Ovary (tissue), 9 donors: ENCODE results near the gene TMED1. TPM values are rescaled to one million over a fixed set of nuclear protein-coding genes. Genes with fewer than 3 reads are reported as not detected.
"Not testable (repeated sequence)": the region's sequence is repeated elsewhere in the genome, so short reads cannot be mapped to it uniquely, and the experiment has no call there.

ENCODE experiments used
- DNase-seq, 5 donors: peaks; one replicate each; pipeline ENCODE4 v3.0.0-alpha.2; 2019 to 2020
- H3K27ac ChIP-seq, 2 donors: fragments of 200-600 bp; one replicate each; pipeline versions ENCODE4 v1.5.1 to v1.8.0; 2019 to 2022
- H3K27me3 ChIP-seq: fragments of 200-600 bp; one replicate; pipeline ENCODE4 v1.8.0; 2022
- H3K36me3 ChIP-seq: fragments of 200-600 bp; sonication (generic); one replicate; pipeline ENCODE4 v1.5.1; 2019
- H3K4me1 ChIP-seq: one replicate; pipeline ENCODE4 v1.8.1; 2013; ENCODE audit warnings: mild to moderate bottlenecking, moderate library complexity; ENCODE audit not compliant: insufficient read depth
- H3K4me3 ChIP-seq: fragments of 200-600 bp; sonication (generic); one replicate; pipeline ENCODE4 v1.5.1; 2017
- H3K9me3 ChIP-seq, 2 donors: fragments of 200-600 bp in 1 of 2; sonication (generic) in 1 of 2; one replicate each; pipeline versions ENCODE4 v1.5.1 to v1.8.1; 2013 to 2019; ENCODE audit warnings: mild to moderate bottlenecking in 1 of 2, moderate library complexity in 1 of 2
- EP300 ChIP-seq: sonication (generic); formaldehyde crosslinking; IDR thresholded peaks from one replicate; pipeline ENCODE4 v1.6.1; 2017; ENCODE audit warnings: antibody characterized with exemption
- POLR2A ChIP-seq: fragments of 450-650 bp; IDR thresholded peaks from one replicate; pipeline ENCODE4 v1.6.1; 2017; ENCODE audit warnings: antibody characterized with exemption, mild to moderate bottlenecking, moderate library complexity
- WGBS, 3 donors: extraction: QIAGEN DNeasy Blood & Tissue Kit in 1 of 3; methylation state at CpG; one replicate each; pipeline versions ENCODE4 v1.1.5 to v1.1.7; 2013 to 2017; 5-methylcytosine and 5-hydroxymethylcytosine counted together
- intact Hi-C, 4 donors: fragments of 100-400 bp; cut with DNase I; formaldehyde crosslinking; loops; one replicate each; pipeline versions ENCODE4 v1.11.0 to v1.15.1; 2022 to 2023
- polyA plus RNA-seq, 2 donors: library from polyadenylated mRNA; stranded (reverse); fragments of 200-250 nt in 1 of 2; fragments of 350-450 nt in 1 of 2; fragmentation: Illumina TruSeq in 1 of 2; extraction: RNeasy Lipid Tissue Mini Kit (QIAGEN cat#74804) in 1 of 2; gene quantifications; one replicate each; pipeline ENCODE4 v1.2.3, GENCODE V29; 2013 to 2014
- total RNA-seq, 7 donors: library from RNA; depleted of rRNA in 2 of 7; stranded (reverse); fragments of >200 nt in 2 of 7; fragmentation: NEBNext Ultra II Directional in 3 of 7; extraction: Animal tissue kit (Norgen Biotek cat#: 25700) in 3 of 7; gene quantifications; one replicate each; pipeline versions ENCODE4 v1.1.0 to v1.2.4, GENCODE V29; 2016 to 2023
- TF ChIP-seq, protein P1 (sequence below), 3 donors: fragments of 450-650 bp in 2 of 3; fragments of 200-600 bp in 1 of 3; IDR thresholded peaks; one replicate each; pipeline versions ENCODE4 v1.5.1 to v1.8.0; 2016 to 2022; ENCODE audit warnings: antibody characterized with exemption in 3 of 3, mild to moderate bottlenecking in 1 of 3
- donor health status: DM: no; HTN: no; CAD: no; lungs with moderate emphysema.
- donor health status: DM: no; HTN: no; CAD: no.
- donor health status: Bipolar disorder and iron deficiency.
- donor health status: DM: yes; HTN: yes; CAD: no.
- donor health status: DM: no; HTN: no; CAD: no.
- donor health status: DM: yes; HTN: yes; CAD: no.

The TMED1 gene
- total and polyA plus RNA-seq, 9 donors, result 9.3 to 53.8 (median 29.1) TPM

DNA sequence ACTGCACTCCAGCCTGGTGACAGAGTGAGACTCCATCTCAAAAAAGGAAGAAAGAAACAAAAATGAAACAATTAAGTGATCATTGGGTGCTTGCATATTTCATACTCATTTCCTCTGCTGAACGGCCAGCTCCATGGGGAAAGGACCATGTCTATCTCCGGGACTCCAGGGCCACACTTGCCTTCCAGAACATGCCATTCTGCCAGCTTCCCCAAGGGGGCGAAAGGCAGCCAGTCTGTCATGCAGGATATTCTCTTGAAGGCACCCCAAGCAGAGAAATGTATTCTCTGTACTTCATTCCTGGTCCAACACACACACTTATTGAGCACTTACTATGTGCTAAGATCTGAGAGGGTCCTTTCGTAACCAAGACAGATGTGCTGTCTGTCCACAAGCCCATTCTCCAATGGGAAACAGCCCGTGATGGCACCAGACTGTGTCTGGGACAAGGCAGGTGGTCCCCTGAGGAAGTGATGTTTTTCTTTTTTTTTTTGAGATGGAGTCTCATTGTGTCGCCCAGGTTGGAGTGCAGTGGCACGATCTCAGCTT, 25.2 kb upstream of the TMED1 start:
- intact Hi-C loops, result loop anchor here in 2 of 4 donors (5.0 kb wide), 4 partner anchors 94 to 279 kb away; partner anchors contain the start of gene DNM2 (in 1 of the 2)
- no peak for DNase-seq
- Histone ChIP-seq H3K4me1 (no peaks in the 10 kb centered on the region), H3K4me3 (no peak overlapping the region), H3K27ac (no peak overlapping the region), H3K27me3 (no peaks in the 10 kb centered on the region), H3K36me3 (no peaks in the 10 kb centered on the region), H3K9me3 (no peaks in the 10 kb centered on the region)
- no peak for TF ChIP-seq POLR2A
- TF ChIP-seq, protein P1, sequence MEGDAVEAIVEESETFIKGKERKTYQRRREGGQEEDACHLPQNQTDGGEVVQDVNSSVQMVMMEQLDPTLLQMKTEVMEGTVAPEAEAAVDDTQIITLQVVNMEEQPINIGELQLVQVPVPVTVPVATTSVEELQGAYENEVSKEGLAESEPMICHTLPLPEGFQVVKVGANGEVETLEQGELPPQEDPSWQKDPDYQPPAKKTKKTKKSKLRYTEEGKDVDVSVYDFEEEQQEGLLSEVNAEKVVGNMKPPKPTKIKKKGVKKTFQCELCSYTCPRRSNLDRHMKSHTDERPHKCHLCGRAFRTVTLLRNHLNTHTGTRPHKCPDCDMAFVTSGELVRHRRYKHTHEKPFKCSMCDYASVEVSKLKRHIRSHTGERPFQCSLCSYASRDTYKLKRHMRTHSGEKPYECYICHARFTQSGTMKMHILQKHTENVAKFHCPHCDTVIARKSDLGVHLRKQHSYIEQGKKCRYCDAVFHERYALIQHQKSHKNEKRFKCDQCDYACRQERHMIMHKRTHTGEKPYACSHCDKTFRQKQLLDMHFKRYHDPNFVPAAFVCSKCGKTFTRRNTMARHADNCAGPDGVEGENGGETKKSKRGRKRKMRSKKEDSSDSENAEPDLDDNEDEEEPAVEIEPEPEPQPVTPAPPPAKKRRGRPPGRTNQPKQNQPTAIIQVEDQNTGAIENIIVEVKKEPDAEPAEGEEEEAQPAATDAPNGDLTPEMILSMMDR (IDR thresholded peaks at IDR 0.05), result no peak
- no peak for TF ChIP-seq EP300
- 65 to 71% (median 69%) methylated on average over 7 of the region's 7 CpGs for WGBS, 3 donors

DNA sequence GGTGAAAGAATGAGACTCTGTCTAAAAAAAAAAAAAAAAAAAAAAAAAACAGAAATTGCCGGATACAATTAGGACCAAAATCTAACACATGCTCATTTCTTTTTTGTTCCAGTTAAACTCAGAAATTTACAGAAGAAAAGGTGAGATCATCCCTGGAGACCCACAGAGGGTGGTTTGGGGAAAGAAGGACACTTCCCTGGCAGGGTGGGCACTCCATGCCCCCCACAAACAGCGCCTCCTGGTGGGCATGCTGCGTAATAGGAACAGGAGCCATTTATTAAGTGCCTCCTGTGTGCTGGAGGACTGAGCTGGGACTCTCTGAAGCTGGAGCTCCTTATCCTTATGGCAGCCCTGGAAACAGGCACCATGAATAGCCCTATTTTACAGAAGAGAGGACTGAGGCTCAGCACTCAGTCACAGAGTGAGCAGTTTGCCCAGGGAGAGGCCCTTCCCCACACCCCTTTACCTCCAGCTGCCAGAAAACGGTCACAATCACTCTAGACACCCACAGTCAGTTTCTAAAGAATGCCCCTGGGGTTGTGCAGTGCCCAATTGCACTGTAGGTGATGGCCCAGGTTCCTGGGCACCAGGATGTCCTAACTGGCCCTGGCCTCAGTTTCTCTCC, 22.3 kb upstream of the TMED1 start:
- WGBS, 3 donors, result 35 to 53% (median 42%) methylated on average over 4 of the region's 4 CpGs
- Histone ChIP-seq H3K36me3 (no peaks in the 10 kb centered on the region), H3K4me3 (no peak overlapping the region), H3K27me3 (no peaks in the 10 kb centered on the region), H3K4me1 (no peaks in the 10 kb centered on the region), H3K9me3 (no peaks in the 10 kb centered on the region), H3K27ac (no peak overlapping the region)
- intact Hi-C loops, result loop anchor here in 1 of 4 donors (10.0 kb wide), 1 partner anchor 144 kb away; the partner anchor contains the start of gene DNM2
- no peak for DNase-seq
- no peak for TF ChIP-seq EP300
- TF ChIP-seq, protein P1 (IDR thresholded peaks at IDR 0.05), result no peak
- no peak for TF ChIP-seq POLR2A

DNA sequence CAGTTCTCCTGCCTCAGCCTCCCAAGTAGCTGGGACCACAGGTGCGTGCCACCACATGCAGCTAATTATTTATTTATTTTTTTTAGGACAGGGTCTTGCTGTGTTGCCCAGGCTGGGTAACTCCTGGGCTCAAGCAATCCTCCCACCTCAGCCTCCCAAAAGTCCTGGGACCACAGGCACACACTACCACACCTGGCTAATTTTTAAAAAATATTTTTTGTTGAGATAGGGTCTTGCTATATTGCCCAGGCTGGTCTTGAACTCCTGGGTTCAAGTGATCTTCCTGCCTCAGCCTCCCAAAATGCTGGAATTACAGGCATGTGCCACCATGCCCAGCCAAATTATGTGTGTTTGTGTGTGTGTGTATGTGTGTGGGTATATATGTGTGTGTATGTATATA, 20.9 kb upstream of the TMED1 start:
- intact Hi-C loops, result loop anchor here in 1 of 4 donors (10.0 kb wide), 1 partner anchor 142 kb away; the partner anchor contains the start of gene DNM2
- not testable (repeated sequence) for H3K36me3 ChIP-seq
- 85 to 93% (median 88%) methylated on average over 1 of the region's 1 CpG for WGBS, 3 donors

DNA sequence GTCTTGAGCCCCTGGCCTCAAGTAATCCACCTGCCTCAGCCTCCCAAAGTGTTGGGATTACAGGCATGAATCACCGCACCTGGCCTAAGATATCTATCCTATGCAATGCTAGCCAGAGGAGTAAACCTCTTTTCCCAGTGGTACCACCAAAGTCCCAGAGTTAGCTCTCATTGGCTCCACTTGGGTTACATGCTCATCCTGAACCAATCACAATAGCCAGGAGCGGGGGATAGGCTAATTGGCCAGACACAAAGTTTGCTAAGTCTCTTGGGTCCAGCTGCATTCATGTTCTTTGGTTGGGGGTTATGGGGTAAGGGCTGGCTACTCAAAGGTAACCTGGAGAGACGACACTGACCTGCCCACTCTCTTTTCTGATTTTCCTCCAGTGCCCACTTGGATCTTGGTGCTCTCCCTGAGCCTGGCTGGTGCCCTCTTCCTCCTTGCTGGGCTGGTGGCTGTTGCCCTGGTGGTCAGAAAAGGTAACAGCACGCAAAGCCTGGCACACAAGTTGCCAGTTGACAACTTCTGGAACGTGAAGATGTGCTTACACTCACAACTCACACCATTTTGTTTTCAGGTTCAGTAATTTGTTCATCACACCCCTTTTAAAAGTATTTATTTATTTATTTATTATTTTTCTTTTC, 20.0 kb upstream of the TMED1 start:
- TF ChIP-seq POLR2A (no peak), EP300 (no peak)
- TF ChIP-seq, protein P1 (IDR thresholded peaks at IDR 0.05), result no peak
- no peak overlapping the region for H3K27ac ChIP-seq
- WGBS, 3 donors, result 73 to 86% (median 74%) methylated on average over 5 of the region's 5 CpGs
- H3K4me3 ChIP-seq, result no peak overlapping the region
- H3K4me1 ChIP-seq, result no peaks in the 10 kb centered on the region
- no peaks in the 10 kb centered on the region for H3K36me3 ChIP-seq
- no peak for DNase-seq
- no peaks in the 10 kb centered on the region for H3K27me3 ChIP-seq
- intact Hi-C loops, result loop anchor here in 1 of 4 donors (10.0 kb wide), 1 partner anchor 141 kb away; the partner anchor contains the start of gene DNM2
- H3K9me3 ChIP-seq, result no peaks in the 10 kb centered on the region

More for the DNA sequence above, 20.9 kb upstream of the TMED1 start:
- DNase-seq, H3K9me3 ChIP-seq, H3K27ac ChIP-seq, H3K4me3 ChIP-seq, H3K27me3 ChIP-seq, H3K4me1 ChIP-seq: not testable (repeated sequence)
